Upper lobe of left lung (tissue), 6 donors: ENCODE measurements around the gene PRR11. TPM values are rescaled to one million over a fixed set of nuclear protein-coding genes. Genes with fewer than 3 reads are reported as not detected.
"Not testable (repeated sequence)": the region's sequence is repeated elsewhere in the genome, so short reads cannot be mapped to it uniquely, and the experiment has no call there.

ENCODE experiments used
- ATAC-seq, 2 donors: fragments of 200-7000 bp; cut with Tn5 transposase; one replicate each; pipeline ENCODE4 v1.9.1; 2022; ENCODE audit warnings: mild to moderate bottlenecking in 2 of 2, moderate library complexity in 2 of 2; ENCODE audit not compliant: low FRiP score in 2 of 2
- DNase-seq, 2 donors: peaks; one replicate each; pipeline ENCODE4 v3.0.0-alpha.2; 2019 to 2020
- H3K27ac ChIP-seq, 4 donors: fragments of 200-600 bp; sonication (generic); one replicate each; pipeline ENCODE4 v1.5.1; 2016 to 2019
- H3K27me3 ChIP-seq, 4 donors: fragments of 200-600 bp; sonication (generic); one replicate each; pipeline ENCODE4 v1.5.1; 2017 to 2019
- H3K36me3 ChIP-seq, 4 donors: fragments of 200-600 bp; sonication (generic); one replicate each; pipeline ENCODE4 v1.5.1; 2016 to 2019
- H3K4me1 ChIP-seq, 4 donors: fragments of 200-600 bp; sonication (generic); one replicate each; pipeline ENCODE4 v1.5.1; 2018 to 2019
- H3K4me3 ChIP-seq, 4 donors: fragments of 200-600 bp; sonication (generic); one replicate each; pipeline ENCODE4 v1.5.1; 2017 to 2019; ENCODE audit warnings: mild to moderate bottlenecking in 2 of 4, moderate library complexity in 1 of 4
- H3K9me3 ChIP-seq, 4 donors: fragments of 200-600 bp; sonication (generic); one replicate each; pipeline ENCODE4 v1.5.1; 2018 to 2019
- EP300 ChIP-seq, 4 donors: sonication (generic); formaldehyde crosslinking; IDR thresholded peaks; one replicate each; pipeline ENCODE4 v1.5.1; 2017; ENCODE audit warnings: antibody characterized with exemption in 4 of 4, control low read depth in 2 of 4
- POLR2A ChIP-seq, 4 donors: fragments of 450-650 bp; IDR thresholded peaks; one replicate each; pipeline ENCODE4 v1.5.1; 2016 to 2017; ENCODE audit warnings: antibody characterized with exemption in 4 of 4, mild to moderate bottlenecking in 2 of 4
- POLR2AphosphoS5 ChIP-seq, 2 donors: sonication (generic); formaldehyde crosslinking; IDR thresholded peaks; one replicate each; pipeline ENCODE4 v1.5.1; 2017; ENCODE audit warnings: antibody characterized with exemption in 2 of 2
- WGBS, 2 donors: methylation state at CpG; one replicate each; pipeline ENCODE4 v1.1.5; 2017 to 2018; 5-methylcytosine and 5-hydroxymethylcytosine counted together
- total RNA-seq, 6 donors: library from RNA; depleted of rRNA in 4 of 6; stranded (reverse); fragments of >200 nt in 4 of 6; gene quantifications; one replicate each; pipeline versions ENCODE4 v1.1.0 to v1.2.1, GENCODE V29; 2016 to 2021
- TF ChIP-seq, protein P1 (sequence below), 6 experiments: fragments of 450-650 bp in 4 of 6; fragments of 200-600 bp in 2 of 6; sonication (generic) in 2 of 6; IDR thresholded peaks; one replicate each; pipeline ENCODE4 v1.5.1; 2016 to 2019; ENCODE audit warnings: antibody characterized with exemption in 6 of 6
- donor health status: DM: no; HTN: no; CAD: no; lungs with moderate emphysema.
- donor health status: DM: no; HTN: yes; CAD: no; lungs with severe emphysema.

PRR11 gene
- total RNA-seq, 6 donors from 2014 or later = 0.69 to 57.5 (median 2.9) TPM; not detected in 1

DNA sequence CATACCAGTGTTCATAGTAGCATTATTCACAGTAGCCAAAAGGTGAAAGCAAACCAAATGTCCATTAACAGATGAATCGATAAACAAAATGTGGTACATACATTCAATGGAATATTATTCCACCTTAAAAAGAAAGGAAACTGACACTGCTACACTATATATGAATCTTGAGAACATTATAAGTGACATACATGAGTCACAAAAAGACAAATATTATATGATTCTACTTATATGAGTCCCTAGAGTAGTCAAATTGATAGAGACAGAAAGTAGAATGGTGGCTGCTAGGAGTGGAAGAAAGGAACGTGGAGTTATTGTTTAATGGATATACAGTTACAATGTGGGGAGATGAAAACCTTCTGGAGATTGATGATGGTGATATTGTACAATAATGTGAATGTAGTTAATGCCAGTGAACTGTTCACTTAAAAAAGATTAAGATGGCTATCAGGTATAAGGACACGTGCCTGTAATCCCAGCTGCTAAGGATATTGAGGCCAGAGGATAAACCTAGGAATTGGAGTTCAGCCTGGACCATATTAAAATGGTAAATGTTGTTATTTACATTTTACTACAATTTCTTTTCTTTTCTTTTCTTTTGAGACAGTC, 28.6 kb upstream of the PRR11 start:
- H3K36me3 ChIP-seq = peaks cover 0 to 23% (median 0%) of the 10 kb centered on the region in 4 donors
- TF ChIP-seq EP300 (IDR thresholded peaks at IDR 0.05) = no peak
- no peak for TF ChIP-seq POLR2AphosphoS5 (IDR thresholded peaks at IDR 0.05)
- TF ChIP-seq, protein P1, sequence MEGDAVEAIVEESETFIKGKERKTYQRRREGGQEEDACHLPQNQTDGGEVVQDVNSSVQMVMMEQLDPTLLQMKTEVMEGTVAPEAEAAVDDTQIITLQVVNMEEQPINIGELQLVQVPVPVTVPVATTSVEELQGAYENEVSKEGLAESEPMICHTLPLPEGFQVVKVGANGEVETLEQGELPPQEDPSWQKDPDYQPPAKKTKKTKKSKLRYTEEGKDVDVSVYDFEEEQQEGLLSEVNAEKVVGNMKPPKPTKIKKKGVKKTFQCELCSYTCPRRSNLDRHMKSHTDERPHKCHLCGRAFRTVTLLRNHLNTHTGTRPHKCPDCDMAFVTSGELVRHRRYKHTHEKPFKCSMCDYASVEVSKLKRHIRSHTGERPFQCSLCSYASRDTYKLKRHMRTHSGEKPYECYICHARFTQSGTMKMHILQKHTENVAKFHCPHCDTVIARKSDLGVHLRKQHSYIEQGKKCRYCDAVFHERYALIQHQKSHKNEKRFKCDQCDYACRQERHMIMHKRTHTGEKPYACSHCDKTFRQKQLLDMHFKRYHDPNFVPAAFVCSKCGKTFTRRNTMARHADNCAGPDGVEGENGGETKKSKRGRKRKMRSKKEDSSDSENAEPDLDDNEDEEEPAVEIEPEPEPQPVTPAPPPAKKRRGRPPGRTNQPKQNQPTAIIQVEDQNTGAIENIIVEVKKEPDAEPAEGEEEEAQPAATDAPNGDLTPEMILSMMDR (IDR thresholded peaks at IDR 0.05) = no peak
- TF ChIP-seq POLR2A (IDR thresholded peaks at IDR 0.05) = no peak
- H3K27me3 ChIP-seq = no peaks in the 10 kb centered on the region
- WGBS, 2 donors = 65 to 95% methylated on average over 3 of the region's 3 CpGs
- ATAC-seq (no peak), DNase-seq (no peak)
- H3K4me3 ChIP-seq = no peak overlapping the region
- no peaks in the 10 kb centered on the region for H3K9me3 ChIP-seq
- no peaks in the 10 kb centered on the region for H3K4me1 ChIP-seq
- no peak overlapping the region for H3K27ac ChIP-seq

DNA sequence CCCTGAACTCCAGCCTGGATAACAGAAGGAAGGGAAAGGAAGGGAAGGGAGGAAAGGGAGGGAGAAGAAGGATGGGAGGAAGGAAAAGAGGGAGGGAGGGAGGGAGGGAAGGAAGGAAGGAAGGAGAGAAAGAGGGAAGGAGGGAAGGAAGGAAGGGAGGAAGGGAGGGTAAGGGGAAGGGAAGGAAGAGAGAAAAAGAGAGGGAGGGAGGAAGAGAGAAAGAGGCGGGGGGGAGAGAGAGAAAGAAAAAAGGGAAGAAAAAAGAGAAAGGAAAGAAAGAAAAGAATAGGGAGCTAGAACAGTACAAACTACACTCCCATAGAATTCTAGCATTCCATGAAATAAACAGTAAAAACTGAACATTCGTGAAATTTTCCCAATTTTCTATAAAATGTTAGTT, 25.7 kb upstream of the PRR11 start:
- WGBS, 2 donors = 48 to 93% methylated on average over 2 of the region's 2 CpGs
- no peak for DNase-seq
- Histone ChIP-seq H3K4me3 (no peak overlapping the region), H3K4me1 (no peaks in the 10 kb centered on the region), H3K36me3 (peaks cover 0 to 23% (median 0%) of the 10 kb centered on the region in 4 donors), H3K27me3 (no peaks in the 10 kb centered on the region), H3K27ac (no peak overlapping the region), H3K9me3 (no peaks in the 10 kb centered on the region)
- no peak for TF ChIP-seq POLR2AphosphoS5 (IDR thresholded peaks at IDR 0.05)
- no peak for ATAC-seq

DNA sequence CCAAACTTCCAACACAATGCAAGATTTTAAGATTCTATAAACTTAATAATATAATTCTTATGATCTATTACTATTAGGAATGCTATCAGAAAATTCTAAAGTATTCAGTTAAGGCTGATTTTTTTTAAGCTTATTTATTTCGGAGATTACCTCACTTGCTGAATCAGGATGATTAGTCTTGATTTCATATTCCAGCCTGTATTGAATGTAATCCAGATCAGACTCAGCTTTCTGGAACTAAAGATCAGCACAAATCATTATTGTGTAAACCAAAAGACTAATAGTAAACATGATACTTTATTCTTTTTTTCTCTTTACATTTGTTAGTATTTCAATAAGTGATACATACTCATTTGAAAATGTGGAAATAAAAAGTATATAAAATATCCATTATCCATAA, 24.4 kb upstream of the PRR11 start:
- H3K27me3 ChIP-seq = no peaks in the 10 kb centered on the region
- no peak for ATAC-seq
- H3K9me3 ChIP-seq = no peaks in the 10 kb centered on the region
- H3K36me3 ChIP-seq = peaks cover 0 to 23% (median 0%) of the 10 kb centered on the region in 4 donors
- no peak for DNase-seq
- 77 to 83% methylated on average over 1 of the region's 1 CpG for WGBS, 2 donors
- TF ChIP-seq, protein P1 (IDR thresholded peaks at IDR 0.05) = no peak
- TF ChIP-seq POLR2AphosphoS5 (IDR thresholded peaks at IDR 0.05) = no peak
- no peak for TF ChIP-seq POLR2A (IDR thresholded peaks at IDR 0.05)
- no peak for TF ChIP-seq EP300 (IDR thresholded peaks at IDR 0.05)
- H3K4me1 ChIP-seq = no peaks in the 10 kb centered on the region
- H3K27ac ChIP-seq = no peak overlapping the region
- H3K4me3 ChIP-seq = no peak overlapping the region

DNA sequence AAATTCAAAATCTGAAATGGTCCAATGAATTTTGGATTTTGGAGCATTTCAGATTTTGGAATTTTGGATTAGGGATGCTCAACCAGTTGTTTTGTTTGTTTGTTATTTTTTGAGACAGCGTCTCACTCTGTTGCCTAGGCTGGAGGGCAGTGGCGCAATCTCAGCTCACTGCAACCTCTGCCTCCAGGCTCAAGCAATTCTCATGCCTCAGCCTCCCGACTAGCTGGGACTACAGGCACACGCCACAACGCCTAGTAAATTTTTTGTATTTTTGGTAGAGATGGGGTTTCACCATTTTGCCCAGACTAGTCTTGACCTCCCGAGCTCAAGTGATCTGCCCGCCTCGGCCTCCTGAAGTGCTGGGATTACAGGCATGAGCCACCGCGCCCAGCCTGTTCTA, 17.2 kb upstream of the PRR11 start:
- ATAC-seq, H3K36me3 ChIP-seq, H3K4me3 ChIP-seq, H3K4me1 ChIP-seq, DNase-seq, H3K9me3 ChIP-seq, H3K27ac ChIP-seq, H3K27me3 ChIP-seq: not testable (repeated sequence)
- 94 to 95% methylated on average over 10 of the region's 10 CpGs for WGBS, 2 donors

DNA sequence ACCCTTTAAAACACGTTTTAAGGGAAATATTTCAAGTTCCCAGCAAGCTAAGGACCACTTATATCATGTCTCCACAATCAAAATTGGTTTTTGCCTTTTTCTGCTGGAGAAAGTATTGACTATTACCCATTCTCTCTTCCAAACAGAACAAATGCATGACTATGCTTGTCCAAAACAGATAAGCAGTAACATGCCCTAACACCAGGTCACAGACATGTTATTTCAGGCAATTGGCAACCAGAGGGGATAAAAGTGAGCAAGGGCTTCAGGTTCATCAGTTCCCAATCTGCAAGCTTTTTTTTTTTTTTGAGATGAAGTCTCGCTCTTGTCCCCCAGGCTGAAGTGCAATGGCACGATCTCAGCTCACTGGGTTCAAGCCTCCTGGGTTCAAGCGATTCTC, 15.6 kb upstream of the PRR11 start:
- no peak overlapping the region for H3K27ac ChIP-seq
- no peaks in the 10 kb centered on the region for H3K36me3 ChIP-seq
- no peaks in the 10 kb centered on the region for H3K4me1 ChIP-seq
- no peaks in the 10 kb centered on the region for H3K9me3 ChIP-seq
- ATAC-seq (no peak), DNase-seq (no peak)
- no peaks in the 10 kb centered on the region for H3K27me3 ChIP-seq
- TF ChIP-seq EP300 (IDR thresholded peaks at IDR 0.05) (no peak), POLR2A (IDR thresholded peaks at IDR 0.05) (no peak), POLR2AphosphoS5 (IDR thresholded peaks at IDR 0.05) (no peak)
- TF ChIP-seq, protein P1 (IDR thresholded peaks at IDR 0.05) = no peak
- H3K4me3 ChIP-seq = no peak overlapping the region
- 93% methylated on average over 4 of the region's 4 CpGs for WGBS, 2 donors

DNA sequence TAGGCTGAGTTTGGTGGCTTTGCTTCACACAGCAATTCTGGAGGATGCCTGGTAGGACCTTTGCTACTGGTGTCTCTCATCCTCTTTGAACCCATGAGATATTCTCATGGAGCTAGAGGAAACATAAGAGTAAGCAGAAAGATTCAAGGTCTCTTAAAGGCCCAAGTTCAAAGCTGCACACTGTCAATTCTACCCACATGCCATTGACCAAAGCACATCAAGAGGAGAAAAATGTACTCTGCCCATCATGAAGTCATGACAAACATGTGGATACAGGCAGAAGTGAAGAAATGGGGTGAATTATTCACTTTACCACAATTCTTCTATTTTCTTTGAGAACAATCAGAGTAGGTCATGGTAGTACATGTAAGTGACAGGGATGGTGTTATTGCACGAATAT, 13.7 kb upstream of the PRR11 start:
- Histone ChIP-seq H3K9me3 (no peaks in the 10 kb centered on the region), H3K36me3 (no peaks in the 10 kb centered on the region), H3K27me3 (no peaks in the 10 kb centered on the region), H3K4me1 (no peaks in the 10 kb centered on the region), H3K4me3 (no peak overlapping the region), H3K27ac (no peak overlapping the region)
- TF ChIP-seq POLR2AphosphoS5 (IDR thresholded peaks at IDR 0.05) (no peak), EP300 (IDR thresholded peaks at IDR 0.05) (no peak), POLR2A (IDR thresholded peaks at IDR 0.05) (no peak)
- ATAC-seq = no peak
- DNase-seq = no peak
- WGBS, 2 donors = 96 to 100% methylated on average over 1 of the region's 1 CpG
